ENCODE measurements around the gene CDS2.

GRCh38 chr20:5215672-5216304, 89.0 kb downstream of the CDS2 start:
- TF ChIP-seq SNAPC5 (CRISPR knock-in tag; IDR thresholded peaks at IDR 0.05; ENCODE audit: borderline replicate concordance), result no peak
- no peak for TF ChIP-seq NR3C1 (CRISPR knock-in tag; IDR thresholded peaks at IDR 0.05)
- no peak for TF ChIP-seq MEIS2 (CRISPR knock-in tag; IDR thresholded peaks at IDR 0.05)
- no peak for TF ChIP-seq ZBTB49 (CRISPR knock-in tag; IDR thresholded peaks at IDR 0.05; ENCODE audit: borderline replicate concordance)
- no peak for TF ChIP-seq SP2 (CRISPR knock-in tag; IDR thresholded peaks at IDR 0.05)

Measured in HepG2 (cell line).